H9 (cell line): ENCODE data around the gene KIF26A. TPM values are rescaled to one million over a fixed set of nuclear protein-coding genes. Genes with fewer than 3 reads are reported as not detected.

Experiments used
- DNase-seq: peaks from one replicate; pipeline ENCODE4 v3.0.0-alpha.2; 2017
- H2AFZ ChIP-seq: one replicate; pipeline ENCODE4 v1.6.1; 2013; ENCODE audit warnings: mild to moderate bottlenecking, low read length, control low read depth, moderate library complexity
- H2AK5ac ChIP-seq: 2 replicates; pipeline ENCODE4 v1.6.1; 2013; ENCODE audit warnings: low read length, control low read depth, mixed read lengths; ENCODE audit not compliant: insufficient read length
- H2BK120ac ChIP-seq: one replicate; pipeline ENCODE4 v1.6.1; 2013; ENCODE audit warnings: low read depth, mild to moderate bottlenecking, low read length, control low read depth, inconsistent platforms; ENCODE audit not compliant: poor library complexity, severe bottlenecking
- H2BK12ac ChIP-seq: 2 replicates; pipeline ENCODE4 v1.6.1; 2013; ENCODE audit warnings: low read length, control low read depth, mixed read lengths, low read depth; ENCODE audit not compliant: insufficient read length
- H2BK15ac ChIP-seq: 2 replicates; pipeline ENCODE4 v1.6.1; 2013; ENCODE audit warnings: low read depth, low read length, control low read depth
- H2BK20ac ChIP-seq: one replicate; pipeline ENCODE4 v1.6.1; 2013; ENCODE audit warnings: low read depth, mild to moderate bottlenecking, low read length, control low read depth, inconsistent platforms; ENCODE audit not compliant: poor library complexity, severe bottlenecking
- H2BK5ac ChIP-seq: 2 replicates; pipeline ENCODE4 v1.6.1; 2013; ENCODE audit warnings: low read length, control low read depth, mixed read lengths; ENCODE audit not compliant: insufficient read length
- H3K14ac ChIP-seq: 2 replicates; pipeline ENCODE4 v1.6.1; 2013; ENCODE audit warnings: low read length, control low read depth; ENCODE audit not compliant: insufficient read depth
- H3K18ac ChIP-seq: 2 replicates; pipeline ENCODE4 v1.6.1; 2013; ENCODE audit warnings: low read depth, mild to moderate bottlenecking, mixed read lengths, low read length, control low read depth; ENCODE audit not compliant: insufficient read length
- H3K23ac ChIP-seq: 2 replicates; pipeline ENCODE4 v1.6.1; 2013; ENCODE audit warnings: low read length, control low read depth, mixed read lengths, low read depth; ENCODE audit not compliant: insufficient read length
- H3K23me2 ChIP-seq: 2 replicates; pipeline ENCODE4 v1.6.1; 2013; ENCODE audit warnings: low read depth, mild to moderate bottlenecking, mixed read lengths, low read length, control low read depth; ENCODE audit not compliant: insufficient read length, poor library complexity, severe bottlenecking
- H3K27ac ChIP-seq: 2 replicates; pipeline ENCODE4 v1.5.1; 2013; ENCODE audit warnings: low read length, control low read depth, mixed read lengths, low read depth; ENCODE audit not compliant: insufficient read length
- H3K27me3 ChIP-seq: 2 replicates; pipeline ENCODE4 v1.6.1; 2013; ENCODE audit warnings: low read length, control low read depth, inconsistent platforms; ENCODE audit not compliant: insufficient read depth
- H3K4ac ChIP-seq: 2 replicates; pipeline ENCODE4 v1.6.1; 2013; ENCODE audit warnings: low read depth, mild to moderate bottlenecking, control low read depth, inconsistent platforms, low read length, moderate library complexity
- H3K4me1 ChIP-seq: 2 replicates; pipeline ENCODE4 v1.6.1; 2013; ENCODE audit warnings: low read length, control low read depth, inconsistent platforms; ENCODE audit not compliant: insufficient read depth
- H3K4me2 ChIP-seq: 2 replicates; pipeline ENCODE4 v1.6.1; 2013; ENCODE audit warnings: low read length, control low read depth, mixed read lengths; ENCODE audit not compliant: insufficient read length, insufficient read depth
- H3K56ac ChIP-seq: 2 replicates; pipeline ENCODE4 v1.6.1; 2013; ENCODE audit warnings: low read depth, mild to moderate bottlenecking, mixed read lengths, low read length, control low read depth; ENCODE audit not compliant: insufficient read length
- H3K79me1 ChIP-seq: 2 replicates; pipeline ENCODE4 v1.6.1; 2013; ENCODE audit warnings: low read depth, mild to moderate bottlenecking, moderate library complexity, low read length, control low read depth, inconsistent platforms; ENCODE audit not compliant: insufficient read depth, poor library complexity, severe bottlenecking
- H3K79me2 ChIP-seq: 2 replicates; pipeline ENCODE4 v1.6.1; 2013; ENCODE audit warnings: low read length, control low read depth, inconsistent platforms; ENCODE audit not compliant: insufficient read depth
- H3K9ac ChIP-seq: 2 replicates; pipeline ENCODE4 v1.6.1; 2013; ENCODE audit warnings: low read length, control low read depth, mixed read lengths; ENCODE audit not compliant: insufficient read length; ENCODE audit errors: extremely low read depth
- H3K9me3 ChIP-seq: one replicate; pipeline ENCODE4 v1.6.1; 2013; ENCODE audit warnings: low read depth, low read length, inconsistent platforms; ENCODE audit not compliant: control insufficient read depth
- H3T11ph ChIP-seq: one replicate; pipeline ENCODE4 v1.6.1; 2013; ENCODE audit warnings: mild to moderate bottlenecking, low read length, control low read depth, inconsistent platforms
- H4K20me1 ChIP-seq: one replicate; pipeline ENCODE4 v1.6.1; 2013; ENCODE audit not compliant: control insufficient read depth, insufficient read length, insufficient read depth
- H4K5ac ChIP-seq: 2 replicates; pipeline ENCODE4 v1.6.1; 2013; ENCODE audit warnings: low read depth, mild to moderate bottlenecking, mixed read lengths, low read length, control low read depth; ENCODE audit not compliant: insufficient read length
- H4K8ac ChIP-seq: replicated peaks from 2 replicates; pipeline ENCODE4 v1.6.1; 2013; ENCODE audit warnings: low read length, control low read depth, mixed read lengths, low read depth; ENCODE audit not compliant: insufficient read length
- H4K91ac ChIP-seq: 2 replicates; pipeline ENCODE4 v1.6.1; 2013; ENCODE audit warnings: low read depth, mild to moderate bottlenecking, moderate library complexity, mixed read lengths, low read length, control low read depth; ENCODE audit not compliant: insufficient read length
- H3K27ac Mint-ChIP-seq, 3 experiments: 2 replicates in 2 of 3; 3 replicates in 1 of 3; pipeline ENCODE4 v1.8.0; 2020 to 2021; ENCODE audit warnings: mixed read lengths in 3 of 3, mild to moderate bottlenecking in 1 of 3, moderate library complexity in 1 of 3
- H3K27me3 Mint-ChIP-seq: 2 replicates; pipeline ENCODE4 v1.8.0; 2021; ENCODE audit warnings: low read depth, mild to moderate bottlenecking, moderate library complexity, mixed read lengths
- H3K36me3 Mint-ChIP-seq, 3 experiments: 2 replicates in 2 of 3; 3 replicates in 1 of 3; pipeline ENCODE4 v1.8.0; 2020 to 2021; ENCODE audit warnings: low read depth in 3 of 3, mixed read lengths in 3 of 3; ENCODE audit not compliant: insufficient read depth in 1 of 3
- H3K4me1 Mint-ChIP-seq, 2 experiments: 2 replicates each; pipeline ENCODE4 v1.8.0; 2020; ENCODE audit warnings: mixed read lengths in 2 of 2
- H3K4me3 Mint-ChIP-seq, 2 experiments: 2 replicates in 1 of 2; 3 replicates in 1 of 2; pipeline ENCODE4 v1.8.0; 2020 to 2021; ENCODE audit warnings: mild to moderate bottlenecking in 2 of 2, mixed read lengths in 2 of 2, moderate library complexity in 1 of 2
- H3K9me3 Mint-ChIP-seq, 2 experiments: 2 replicates in 1 of 2; 3 replicates in 1 of 2; pipeline ENCODE4 v1.8.0; 2020; ENCODE audit warnings: mild to moderate bottlenecking in 2 of 2, mixed read lengths in 2 of 2, moderate library complexity in 1 of 2
- CTCF ChIP-seq: fragments of 200-600 bp; sonication (generic); conservative IDR thresholded peaks from 3 replicates; pipeline ENCODE4 v1.8.0; 2021; ENCODE audit warnings: antibody characterized with exemption, mild to moderate bottlenecking
- WGBS: extraction: QIAGEN DNeasy Blood & Tissue Kit; methylation state at CpG from one replicate; pipeline ENCODE4 v1.1.7; 2013; ENCODE audit warnings: missing lambda C conversion rate, low lambda C conversion rate, mixed read lengths; ENCODE audit not compliant: insufficient read length; ENCODE audit errors: extremely low coverage; 5-methylcytosine and 5-hydroxymethylcytosine counted together
- total RNA-seq: library from RNA; stranded (reverse); gene quantifications from 2 replicates; pipeline ENCODE4 v1.2.1, GENCODE V29; 2021

Gene KIF26A
- total RNA-seq, 1 experiment from 2014 or later = 44.2 TPM

GRCh38 chr14:104140463-104141331 is 2.3 kb downstream of the KIF26A start:
- Histone ChIP-seq H3K23ac (no peak overlapping the region), H3K56ac (no peak overlapping the region), H2BK120ac (no peak overlapping the region), H3K23me2 (peaks cover 21% of the 10 kb centered on the region), H4K5ac (no peak overlapping the region), H2BK20ac (no peak overlapping the region), H3K9me3 (no peaks in the 10 kb centered on the region), H4K91ac (no peak overlapping the region), H2AK5ac (no peak overlapping the region), H2BK5ac (no peak overlapping the region), H3T11ph (no peak overlapping the region), H2BK15ac (no peak overlapping the region), H3K79me2 (peaks cover 17% of the 10 kb centered on the region; the same call in 1 of the 2 replicates), H3K18ac (no peak overlapping the region), H3K14ac (no peak overlapping the region), H3K4me1 (no peaks in the 10 kb centered on the region; the same call in 1 of the 2 replicates), H4K8ac (no peak overlapping the region), H4K20me1 (peaks cover 2% of the 10 kb centered on the region), H3K4me2 (peak overlapping the region; percentile 45), H3K27me3 (peaks cover 14% of the 10 kb centered on the region), H3K27ac (no peak overlapping the region), H3K79me1 (no peaks in the 10 kb centered on the region), H3K4ac (no peak overlapping the region), H2BK12ac (no peak overlapping the region), H2AFZ (no peak overlapping the region), H3K9ac (no peak overlapping the region)
- peaks cover 2 to 16% (median 10%) of the 10 kb centered on the region in 3 experiments; a peak in 6 of 7 replicates for H3K36me3 Mint-ChIP-seq
- DNase-seq = peak; percentile 24
- no CpG with 5 or more reads among the region's 12 CpGs for WGBS
- peak overlapping the region; percentile 68 to 79; a peak in 4 of 5 replicates for H3K4me3 Mint-ChIP-seq
- H3K27ac Mint-ChIP-seq = no peak overlapping the region
- H3K27me3 Mint-ChIP-seq = peaks cover 14% of the 10 kb centered on the region
- no peak for TF ChIP-seq CTCF
- no peaks in the 10 kb centered on the region for H3K9me3 Mint-ChIP-seq
- H3K4me1 Mint-ChIP-seq = peaks cover 22 to 27% of the 10 kb centered on the region in 2 experiments
